GM21526 (cell line): Measurements from ENCODE around the gene PTGDR2.

Experiments
- ATAC-seq: cut with Tn5 transposase; IDR thresholded peaks from one replicate; pipeline ENCODE4 v1.9.1; 2021; ENCODE audit warnings: moderate library complexity; ENCODE audit not compliant: unreplicated experiment, low FRiP score

The PTGDR2 gene

GRCh38 chr11:60859616-60860250 is 4.0 kb upstream of the PTGDR2 start:
- ATAC-seq: no peak

DNA sequence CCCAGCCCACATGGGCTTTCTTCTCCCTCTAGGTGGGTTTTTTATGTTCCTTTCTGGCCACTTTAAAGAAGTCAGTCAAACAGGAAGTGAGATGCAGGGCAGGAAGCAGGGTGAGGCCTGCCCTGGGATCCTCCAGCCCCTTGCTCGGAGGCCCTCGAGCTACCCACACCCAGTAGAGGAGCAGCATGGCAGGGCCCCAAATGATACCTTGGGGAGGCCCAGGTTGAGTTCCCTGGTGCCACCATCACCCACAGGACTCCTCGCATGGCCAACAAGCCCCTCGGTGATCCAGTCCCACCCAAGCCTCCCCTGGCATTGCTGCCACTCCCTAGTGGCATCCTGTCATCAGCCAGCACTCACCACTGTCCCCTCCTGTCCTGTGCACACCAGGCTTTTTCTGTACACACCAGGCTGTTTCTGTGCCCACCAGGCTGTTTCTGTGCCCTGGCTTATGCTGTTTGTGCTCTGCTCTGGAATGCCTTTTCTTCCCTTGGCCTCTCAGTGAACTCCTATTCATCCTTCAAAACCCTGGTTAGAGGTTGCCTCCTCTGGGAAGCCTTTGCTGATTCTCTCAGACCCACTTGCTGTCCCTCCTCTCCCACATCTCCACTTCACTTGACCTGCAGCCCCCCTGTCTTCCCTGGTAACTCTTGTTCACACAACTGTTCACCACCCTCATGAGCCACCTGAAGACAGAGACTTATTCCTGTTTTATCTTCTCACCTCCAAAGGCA is 3.1 kb upstream of the PTGDR2 start:
- no peak for ATAC-seq

DNA sequence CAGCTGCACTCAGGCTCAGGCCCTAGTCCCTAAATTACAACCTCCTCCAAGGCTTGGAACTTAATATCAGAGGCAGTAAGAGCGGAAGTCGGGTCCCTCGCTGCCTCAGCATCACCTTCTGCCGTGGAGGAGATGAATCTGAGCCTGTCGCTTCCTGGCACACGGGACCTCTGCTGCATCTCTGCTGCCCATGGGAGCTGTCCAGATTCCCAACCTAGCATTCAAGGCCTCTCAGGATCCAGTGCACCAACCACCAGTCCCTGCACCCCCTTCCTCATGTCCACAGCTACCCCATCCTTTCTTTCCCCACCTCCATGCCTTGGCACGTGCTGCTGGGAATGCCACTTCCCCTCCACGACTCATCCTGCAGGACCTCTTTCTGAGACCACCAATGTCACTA is 2.5 kb upstream of the PTGDR2 start:
- ATAC-seq: no peak

DNA sequence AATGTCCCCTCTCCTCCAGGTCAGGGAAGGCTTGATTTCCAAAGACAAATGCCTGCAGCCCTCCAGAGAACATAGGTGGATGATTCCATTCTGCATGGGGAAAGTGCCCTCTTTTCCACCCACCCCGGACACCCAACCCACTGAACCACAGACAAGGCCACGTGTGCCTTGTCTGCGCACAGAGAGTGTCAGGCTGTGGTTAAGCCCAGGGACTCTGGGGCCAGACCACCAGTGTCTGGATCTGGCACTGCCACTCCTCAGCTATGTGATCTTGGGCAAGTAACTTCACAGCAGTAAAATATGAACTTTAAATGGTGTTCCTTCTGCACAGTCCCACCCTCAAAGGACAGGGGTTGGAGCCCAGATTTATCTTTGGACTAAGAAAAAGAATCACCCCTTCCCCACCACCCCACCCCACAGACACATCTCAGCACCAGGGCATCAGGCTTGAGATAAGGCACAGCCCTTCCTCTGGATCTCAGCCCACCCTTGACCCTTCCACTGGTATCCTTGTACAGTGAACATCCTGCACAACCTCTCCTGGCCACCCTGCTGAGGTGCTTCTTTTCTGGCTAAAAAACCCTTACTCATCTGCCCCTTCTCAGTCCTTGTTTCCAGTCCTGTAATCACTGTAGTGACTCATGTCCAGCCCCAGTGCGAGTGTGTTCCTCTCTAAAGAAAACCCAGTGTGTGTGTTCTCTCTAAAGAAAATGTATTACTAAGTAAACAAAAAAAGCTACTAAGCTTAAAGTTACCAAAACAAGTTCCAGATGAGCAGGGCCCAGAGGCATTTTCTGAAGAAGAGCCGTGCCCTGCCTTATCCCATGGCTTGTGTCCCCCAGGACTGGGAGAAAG is 1.9 kb upstream of the PTGDR2 start:
- no peak for ATAC-seq

DNA sequence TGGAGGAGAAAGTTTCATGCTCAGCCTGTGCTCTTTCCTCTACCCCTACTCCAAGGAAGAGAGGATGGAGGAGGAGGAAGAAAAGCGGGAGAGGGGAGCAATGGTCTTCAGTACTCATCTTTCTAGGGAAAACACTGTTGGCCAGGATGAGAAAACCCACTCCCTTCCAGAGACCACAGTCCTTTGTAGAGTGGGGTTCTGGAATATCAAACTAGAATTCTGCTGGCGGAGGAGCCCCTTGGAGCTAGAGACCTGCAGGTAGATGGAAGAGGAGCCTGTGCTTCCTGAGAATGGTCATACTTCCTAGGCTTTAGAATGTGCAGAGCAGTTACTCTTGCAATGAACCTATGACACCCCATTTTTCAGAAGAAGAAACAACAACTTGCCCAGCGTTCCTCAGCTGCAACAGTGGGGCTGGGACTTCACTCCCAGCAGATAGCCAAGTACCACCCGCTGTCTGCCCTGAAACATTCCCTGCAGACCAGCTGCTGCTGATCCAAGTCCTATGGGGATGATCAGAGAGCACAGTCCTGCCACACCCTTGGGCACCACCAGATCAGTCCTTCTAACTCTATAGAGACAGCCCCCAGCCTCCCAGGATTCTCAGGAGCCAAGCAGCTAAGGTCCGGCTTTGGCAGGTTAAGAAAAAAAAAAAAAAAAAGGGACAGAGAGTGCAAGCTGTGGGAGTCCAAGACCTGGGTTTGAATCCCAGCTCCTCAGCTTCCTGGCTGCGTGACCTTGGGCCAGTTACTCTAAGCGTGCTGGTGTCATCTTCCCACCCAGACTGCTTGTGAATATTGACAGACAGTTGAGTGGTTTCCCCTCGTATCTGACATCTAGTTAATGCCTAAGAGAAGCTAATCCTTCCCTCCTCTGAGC is 664 bp downstream of the PTGDR2 start:
- ATAC-seq: no peak

DNA sequence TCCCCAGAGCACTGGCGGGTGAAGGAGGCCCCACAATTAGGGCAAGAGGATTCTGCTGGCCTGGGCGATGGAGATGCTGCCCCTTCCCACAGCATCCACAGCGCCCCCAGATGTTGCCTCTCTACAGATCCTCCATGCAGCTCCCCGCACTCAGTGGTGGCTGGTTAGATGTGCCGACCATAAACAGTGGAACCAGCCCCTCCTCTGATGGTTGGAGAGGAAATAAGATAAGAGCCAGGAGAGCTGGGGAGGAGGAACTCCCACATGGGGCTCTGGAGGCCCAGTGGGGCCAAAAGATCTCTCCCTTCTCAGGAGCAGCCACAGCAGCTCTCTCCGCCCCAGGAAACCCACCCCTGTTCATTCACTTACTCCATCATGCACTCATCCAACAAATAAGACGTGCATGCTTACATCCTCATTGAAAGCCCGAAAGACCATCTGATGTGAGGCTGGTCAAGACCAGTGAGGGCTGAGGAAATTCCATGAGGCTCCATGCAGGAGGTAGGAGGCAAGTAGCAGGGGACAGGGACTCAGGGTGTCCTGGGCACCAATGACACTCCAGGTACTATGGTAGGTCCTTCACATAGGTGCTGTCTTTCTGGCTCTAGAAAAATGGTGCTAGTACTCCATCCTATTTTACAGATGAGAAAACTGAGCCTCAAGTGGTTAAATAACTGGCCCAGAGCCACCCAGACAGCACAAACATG is 1.5 kb downstream of the PTGDR2 start:
- ATAC-seq: no peak

GRCh38 chr11:60852982-60853950 is 2.5 kb downstream of the PTGDR2 start:
- ATAC-seq: no peak

DNA sequence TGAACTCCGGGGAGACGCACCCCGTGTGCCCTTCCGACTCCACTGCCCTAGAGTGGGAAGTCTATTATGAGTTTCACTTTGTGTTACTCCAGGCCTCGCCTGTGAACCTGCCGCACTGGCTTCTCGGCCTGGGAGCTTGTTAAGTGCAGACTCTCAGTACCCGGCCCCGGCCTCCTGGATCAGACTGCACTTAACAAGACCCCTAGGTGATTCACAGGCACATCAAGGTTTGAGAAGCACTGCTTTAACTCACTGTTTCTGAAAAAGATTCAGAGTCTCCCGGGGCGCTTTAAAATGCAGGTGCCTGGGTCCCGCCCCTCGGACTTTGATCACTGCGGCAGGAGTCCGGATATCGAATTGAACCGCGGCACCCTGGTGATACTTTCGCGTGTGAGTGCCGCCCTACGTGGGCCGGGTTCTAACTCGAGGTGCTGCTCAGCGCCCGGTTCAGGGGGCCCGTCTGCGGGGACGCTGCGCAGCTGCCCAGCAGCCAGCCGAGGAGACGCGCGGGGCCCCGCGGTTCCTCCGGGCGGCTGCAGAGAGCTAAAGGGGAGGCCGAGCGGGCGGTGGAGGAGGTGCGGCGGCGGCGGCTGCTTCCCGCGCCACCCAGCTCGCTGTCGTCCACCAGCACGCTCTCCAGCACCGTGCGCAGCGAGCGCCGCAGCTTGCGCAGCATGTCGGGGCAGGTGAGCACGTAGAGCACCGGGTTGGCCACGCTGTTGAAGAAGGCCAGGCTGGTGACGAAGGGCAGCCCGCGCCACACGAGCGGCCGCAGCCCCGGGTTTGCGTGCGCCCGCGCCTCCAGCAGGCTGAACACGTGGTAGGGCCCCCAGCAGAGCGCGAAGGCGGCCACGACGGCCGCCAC is 3.4 kb downstream of the PTGDR2 start:
- ATAC-seq: no peak

DNA sequence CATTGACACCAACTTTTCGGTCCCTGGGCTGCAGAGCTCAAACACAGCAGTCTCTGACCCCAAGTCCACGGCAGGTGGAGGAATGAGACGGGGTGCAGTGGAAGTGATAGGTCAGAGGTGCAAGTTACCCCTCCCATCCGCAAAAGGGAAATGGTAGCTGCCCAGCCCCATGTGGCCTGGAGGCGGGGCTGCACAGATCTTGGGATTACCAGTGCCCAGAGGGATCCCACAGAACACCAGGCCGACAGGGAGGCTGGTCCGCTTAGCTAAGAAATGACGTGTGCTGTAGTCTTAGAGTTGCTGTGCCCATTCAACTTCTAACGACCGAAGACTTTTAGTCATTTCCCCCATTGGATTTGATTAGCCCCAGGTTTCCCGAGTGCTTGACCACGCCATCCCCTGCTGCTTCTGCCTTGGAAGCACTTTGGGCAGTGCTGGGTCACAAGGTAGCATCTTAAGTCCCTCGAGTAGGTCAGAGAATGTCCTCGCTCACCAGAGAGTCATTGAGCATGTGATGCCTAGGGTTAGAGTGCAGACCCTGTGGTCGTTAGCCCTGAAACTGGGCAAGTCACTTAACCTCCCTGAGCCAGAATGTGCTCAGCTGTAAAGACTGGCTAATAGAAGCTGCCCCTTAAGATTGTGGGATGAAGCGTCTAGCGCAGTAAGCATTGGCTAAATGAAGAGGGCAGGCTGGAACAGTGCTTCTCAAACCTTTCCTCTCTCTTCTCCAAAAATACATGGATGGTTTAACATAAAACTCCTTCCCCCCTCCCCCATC is 4.2 kb downstream of the PTGDR2 start:
- ATAC-seq: no peak

DNA sequence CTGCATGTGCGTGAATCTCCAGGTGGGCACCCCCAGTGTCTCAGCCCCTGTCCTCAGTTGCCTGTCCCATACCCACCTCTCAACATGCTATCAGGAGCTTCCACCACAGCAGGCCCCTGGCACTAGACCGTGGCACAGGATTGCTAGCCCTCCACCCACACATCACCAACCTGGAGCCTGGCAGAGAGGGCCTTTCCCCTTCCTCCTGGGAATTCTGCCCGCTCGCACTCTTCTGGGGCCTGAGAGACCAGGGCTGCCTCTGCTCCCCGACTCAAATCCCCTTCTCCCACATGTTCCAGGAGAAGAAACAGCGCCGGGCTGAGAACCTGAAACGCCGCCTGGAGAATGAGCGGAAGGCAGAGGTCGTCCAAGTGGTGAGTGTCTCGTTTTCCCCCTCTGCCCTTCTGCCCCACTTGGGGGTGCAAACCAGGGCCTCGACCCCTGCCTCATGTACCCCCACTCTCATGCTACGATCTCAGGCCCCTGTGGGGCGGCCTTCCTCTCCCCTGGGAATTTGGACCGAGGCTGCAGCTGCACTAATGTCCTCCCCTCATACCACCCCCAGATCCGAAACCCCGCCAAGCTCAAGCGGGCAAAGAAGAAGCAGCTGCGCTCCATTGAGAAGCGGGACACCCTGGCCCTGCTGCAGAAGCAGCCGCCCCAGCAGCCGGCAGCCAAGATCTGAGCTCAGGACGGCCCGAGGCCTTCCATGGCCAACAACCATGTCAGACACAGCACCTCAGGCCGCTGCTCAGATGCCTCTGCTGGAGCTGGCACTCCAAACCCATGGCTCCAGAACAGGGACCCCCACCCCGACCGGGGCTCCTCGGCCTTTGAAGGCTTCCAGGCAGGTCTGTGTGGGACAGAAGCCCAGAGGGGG is 5.9 kb downstream of the PTGDR2 start:
- no peak for ATAC-seq

- ATAC-seq: no peak
Measured at GRCh38 chr11:60848714-60849151, 7.0 kb downstream of the PTGDR2 start.

DNA sequence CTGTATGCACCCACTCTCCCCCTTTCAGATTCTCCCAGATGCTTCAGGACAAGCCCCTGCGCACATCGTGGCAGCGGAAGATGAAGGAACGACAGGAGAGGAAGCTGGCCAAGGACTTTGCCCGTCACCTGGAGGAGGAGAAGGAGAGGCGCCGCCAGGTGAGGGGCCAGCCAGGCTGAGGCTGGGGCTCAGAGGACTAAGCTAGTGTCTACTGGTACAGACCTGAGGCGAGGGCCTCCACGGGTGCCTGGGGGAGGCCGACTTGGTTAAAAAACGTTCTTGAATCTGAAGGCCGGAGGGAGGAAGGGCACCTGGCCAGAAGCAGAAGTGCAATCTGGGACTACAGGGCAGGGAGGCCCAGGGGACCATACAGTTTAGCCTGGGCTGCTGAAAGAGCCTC is 7.9 kb downstream of the PTGDR2 start:
- ATAC-seq: no peak

GRCh38 chr11:60847281-60847680 is 8.5 kb downstream of the PTGDR2 start:
- no peak for ATAC-seq

DNA sequence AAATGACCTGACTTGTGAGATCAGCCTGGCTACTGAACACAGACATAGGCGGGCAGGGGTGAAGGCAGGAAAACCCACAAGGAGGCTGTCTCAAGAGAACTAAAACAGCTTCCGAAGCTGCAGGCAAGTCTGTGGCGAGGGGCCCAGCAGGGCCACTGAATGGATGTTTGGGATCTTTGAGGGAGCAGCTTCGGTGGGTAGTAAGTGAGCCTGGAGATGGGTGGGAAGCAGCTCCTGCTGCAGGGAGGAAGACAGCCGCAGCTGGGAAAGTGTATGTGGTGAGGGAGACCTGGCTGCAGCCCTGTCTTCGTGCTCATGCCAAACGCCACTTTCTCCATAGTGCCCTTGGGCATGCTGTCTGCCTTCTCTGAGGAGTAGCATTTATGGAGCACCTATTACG is 10.4 kb downstream of the PTGDR2 start:
- no peak for ATAC-seq

DNA sequence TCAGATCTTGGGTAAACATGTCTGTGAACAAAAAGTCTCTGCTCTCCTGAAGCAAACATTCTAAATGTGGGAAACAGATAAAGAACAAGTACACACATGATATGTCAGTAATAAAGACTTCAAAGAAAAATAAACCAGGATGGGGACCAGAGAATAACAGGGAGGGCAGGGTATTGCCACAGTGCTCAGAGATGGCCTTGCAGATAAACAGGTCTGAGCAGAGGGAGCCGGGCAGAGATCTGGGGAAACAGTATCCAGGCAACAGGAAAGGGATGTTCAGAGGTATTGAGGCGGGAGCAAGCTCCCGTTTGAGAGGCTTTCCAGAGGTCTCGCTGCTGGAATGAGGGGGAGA is 10.9 kb downstream of the PTGDR2 start:
- no peak for ATAC-seq
